Omental fat pad (tissue), 4 donors: ENCODE results near the gene NCOA3. TPM values are rescaled to one million over a fixed set of nuclear protein-coding genes. Genes with fewer than 3 reads are reported as not detected.
"Not testable (repeated sequence)": the region's sequence is repeated elsewhere in the genome, so short reads cannot be mapped to it uniquely, and the experiment has no call there.

ENCODE experiments used
- ATAC-seq: fragments of 150-250 bp; one replicate; pipeline ENCODE4 v1.9.1; 2016; ENCODE audit warnings: mild to moderate bottlenecking, moderate library complexity; ENCODE audit not compliant: low FRiP score
- DNase-seq: peaks from one replicate; pipeline ENCODE4 v3.0.0-alpha.2; 2019; ENCODE audit warnings: low spot score
- CTCF ChIP-seq, 3 donors: fragments of 450-650 bp; IDR thresholded peaks; one replicate each; pipeline ENCODE4 v1.5.1; 2016 to 2017; ENCODE audit warnings: antibody characterized with exemption in 3 of 3, mild to moderate bottlenecking in 3 of 3, moderate library complexity in 2 of 3
- total RNA-seq, 4 donors: library from RNA; depleted of rRNA; stranded (reverse); fragments of >200 nt; gene quantifications; one replicate each; pipeline ENCODE4 v1.1.0, GENCODE V29; 2016

The NCOA3 gene
- total RNA-seq, 4 donors from 2014 or later, result 33.7 to 70.6 (median 43.7) TPM

DNA sequence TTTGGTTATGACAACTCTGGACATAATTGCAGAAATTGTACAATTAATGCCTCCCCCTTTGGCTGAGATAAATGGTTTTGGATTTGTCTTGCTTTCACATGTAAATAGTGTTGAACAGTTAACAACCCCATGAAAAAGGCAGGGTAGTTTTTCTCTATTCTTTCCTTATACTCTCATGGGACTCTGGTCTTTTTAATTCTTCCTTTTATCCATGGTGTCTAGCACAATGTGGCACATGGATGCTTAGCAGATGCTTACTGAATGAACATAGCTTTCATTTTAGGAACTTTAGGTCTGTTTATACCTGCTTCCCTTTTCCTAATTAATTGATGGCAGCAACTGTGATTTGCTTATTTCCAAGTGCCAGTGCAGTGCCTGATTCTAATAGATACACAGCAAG is 75.6 kb downstream of the NCOA3 start:
- DNase-seq (no peak), ATAC-seq (no peak)
- TF ChIP-seq CTCF (IDR thresholded peaks at IDR 0.05), result no peak

DNA sequence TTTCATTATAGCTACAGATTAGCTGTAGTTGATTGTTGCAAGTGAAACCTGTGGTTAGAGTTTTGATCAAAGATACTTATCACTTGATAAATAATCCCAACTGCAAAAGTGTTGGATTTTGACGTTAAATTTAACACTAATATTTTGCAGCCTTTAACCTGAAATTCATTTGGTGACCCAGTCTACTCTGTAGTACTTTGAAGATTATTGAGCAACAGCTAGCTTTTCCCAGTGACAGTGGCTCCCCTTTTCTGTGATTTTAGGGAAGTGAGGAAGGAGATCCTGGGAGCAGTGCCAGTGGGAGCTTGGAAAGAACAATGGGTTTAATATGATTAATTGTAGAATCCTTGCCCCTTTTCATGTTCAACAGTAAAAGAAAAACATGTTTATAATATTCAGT is 76.9 kb downstream of the NCOA3 start:
- ATAC-seq, result no peak
- no peak for TF ChIP-seq CTCF (IDR thresholded peaks at IDR 0.05)
- no peak for DNase-seq

GRCh38 chr20:47580686-47581085 is 79.0 kb downstream of the NCOA3 start:
- ATAC-seq, DNase-seq: not testable (repeated sequence)

GRCh38 chr20:47581090-47581489 is 79.4 kb downstream of the NCOA3 start:
- no peak for ATAC-seq
- TF ChIP-seq CTCF (IDR thresholded peaks at IDR 0.05), result no peak
- DNase-seq, result no peak

DNA sequence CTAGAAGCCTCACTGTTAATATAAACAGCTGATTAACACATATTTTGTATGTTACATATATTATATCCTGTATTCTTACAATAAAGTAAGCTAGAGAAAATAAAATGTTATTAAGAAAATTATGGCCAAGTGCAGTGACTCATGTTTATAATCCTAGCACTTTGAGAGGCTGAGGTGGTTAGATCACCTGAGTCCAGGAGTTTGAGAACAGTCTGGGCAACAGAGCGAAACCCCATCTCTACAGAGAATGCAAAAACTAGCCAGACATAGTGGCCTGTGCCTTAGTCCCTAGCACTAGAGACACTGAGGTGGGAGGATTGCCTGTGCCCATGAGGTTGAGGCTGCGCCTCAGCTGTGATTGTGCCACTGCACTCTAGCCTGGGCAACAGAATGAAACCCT is 81.9 kb downstream of the NCOA3 start:
- no peak for TF ChIP-seq CTCF (IDR thresholded peaks at IDR 0.05)
- no peak for DNase-seq
- no peak for ATAC-seq

GRCh38 chr20:47585087-47585747 is 83.5 kb downstream of the NCOA3 start:
- ATAC-seq, result no peak
- DNase-seq, result no peak
- no peak for TF ChIP-seq CTCF (IDR thresholded peaks at IDR 0.05)

DNA sequence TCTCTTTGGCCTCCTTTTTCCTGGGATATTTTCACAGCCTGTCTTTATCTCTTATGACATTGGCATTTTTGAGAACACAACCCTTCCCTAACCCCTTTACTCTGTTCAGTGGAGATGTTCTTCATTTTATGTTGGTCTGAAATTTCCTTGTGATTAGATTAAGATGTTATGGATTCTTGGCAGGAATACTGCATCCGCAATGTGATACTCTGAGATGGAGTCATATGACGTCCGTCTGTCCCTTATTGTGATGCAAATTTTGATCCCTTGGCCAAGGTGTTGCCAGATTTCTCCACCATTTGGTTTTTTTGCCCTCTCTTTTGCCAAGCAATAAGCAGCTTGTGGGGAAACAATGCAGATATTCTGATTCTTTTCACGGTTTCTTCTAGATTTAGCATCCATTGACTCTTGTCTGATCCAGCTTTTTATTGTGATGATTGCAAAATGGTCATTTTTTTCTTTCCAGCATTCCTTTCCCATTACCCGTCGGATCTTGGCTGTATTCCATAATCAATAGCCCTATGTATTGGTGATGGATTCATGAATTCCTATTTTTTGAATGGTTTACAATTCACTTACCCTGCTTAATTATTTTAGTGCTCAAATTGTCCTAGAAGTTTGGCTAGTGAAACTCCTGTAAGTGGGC is 85.1 kb downstream of the NCOA3 start:
- DNase-seq (no peak), ATAC-seq (no peak)
- TF ChIP-seq CTCF (IDR thresholded peaks at IDR 0.05), result no peak
